ENCODE data around the gene POLR2L. TPM values are rescaled to one million over a fixed set of nuclear protein-coding genes. Genes with fewer than 3 reads are reported as not detected.

Gene POLR2L
- total RNA-seq, 1 experiment from 2014 or later = 673 TPM

GRCh38 chr11:815675-816432 lies 26.5 kb downstream of the POLR2L start:
- Histone ChIP-seq H3K27ac (ENCODE audit: low read length) (no peak overlapping the region), H3K4me3 (ENCODE audit: low read depth in 2 of 2, low read length in 2 of 2) (no peak overlapping the region), H3K27me3 (ENCODE audit: control insufficient read depth, insufficient read depth, low read length) (no peaks in the 10 kb centered on the region), H3K9me3 (ENCODE audit: control insufficient read depth, insufficient read depth, low read depth, low read length) (no peaks in the 10 kb centered on the region), H3K36me3 (ENCODE audit: control insufficient read depth, insufficient read depth, low read length) (peaks cover 21% of the 10 kb centered on the region), H3K4me1 (ENCODE audit: control insufficient read depth, insufficient read depth, low read length) (peaks cover 43% of the 10 kb centered on the region)
- ChIA-PET POLR2A (interaction anchor here (1.9 kb wide), 1 partner anchor 15 kb away, joined by 8 read pairs; no protein-coding TSS in a partner anchor), CTCF (no interaction called here)
- TF ChIP-seq SIN3A (IDR thresholded peaks at IDR 0.05; ENCODE audit: borderline replicate concordance, insufficient read depth, low read depth, low read length) (0 out of 2 replicates have a peak, but pooled peaks have one; percentile 54), TCF7L2 (IDR thresholded peaks at IDR 0.05; ENCODE audit: low read depth, low read length) (no peak), POLR2AphosphoS5 (IDR thresholded peaks at IDR 0.05; ENCODE audit: low read depth, low read length) (peak; percentile 40)
- BruUV-seq (replicated peaks) = no TSS peak
- intact Hi-C loops (cut with micrococcal nuclease; ENCODE audit: unreplicated experiment) (no loop called here), in situ Hi-C loops (cut with HindIII; ENCODE audit: low pct_unique_long_range_greater_than_20kb, low sequenced_read_pairs) (no loop called here)
- ATAC-seq (no peak), DNase-seq (ENCODE audit: low read depth, low spot score) (no peak)

GRCh38 chr11:813456-814096 lies 28.8 kb downstream of the POLR2L start:
- Histone ChIP-seq H3K27me3 (ENCODE audit: control insufficient read depth, insufficient read depth, low read length) (no peaks in the 10 kb centered on the region), H3K4me3 (ENCODE audit: low read depth in 2 of 2, low read length in 2 of 2) (no peak overlapping the region), H3K27ac (ENCODE audit: low read length) (peak overlapping the region; percentile 8; the same call in 1 of the 2 replicates), H3K36me3 (ENCODE audit: control insufficient read depth, insufficient read depth, low read length) (peaks cover 24% of the 10 kb centered on the region), H3K9me3 (ENCODE audit: control insufficient read depth, insufficient read depth, low read depth, low read length) (no peaks in the 10 kb centered on the region), H3K4me1 (ENCODE audit: control insufficient read depth, insufficient read depth, low read length) (peaks cover 36% of the 10 kb centered on the region)
- intact Hi-C loops (cut with micrococcal nuclease; ENCODE audit: unreplicated experiment) (no loop called here), in situ Hi-C loops (cut with HindIII; ENCODE audit: low pct_unique_long_range_greater_than_20kb, low sequenced_read_pairs) (no loop called here)
- BruUV-seq (replicated peaks) = no TSS peak
- CTCF ChIA-PET = no interaction called here
- TF ChIP-seq SIN3A (IDR thresholded peaks at IDR 0.05; ENCODE audit: borderline replicate concordance, insufficient read depth, low read depth, low read length) (no peak), POLR2AphosphoS5 (IDR thresholded peaks at IDR 0.05; ENCODE audit: low read depth, low read length) (peak; percentile 50)
- POLR2A ChIA-PET = no interaction called here
- ATAC-seq (no peak), DNase-seq (ENCODE audit: low read depth, low spot score) (no peak)

GRCh38 chr11:813072-813455 lies 29.3 kb downstream of the POLR2L start:
- TF ChIP-seq CTCF (IDR thresholded peaks at IDR 0.05) (no peak), SIN3A (IDR thresholded peaks at IDR 0.05; ENCODE audit: borderline replicate concordance, insufficient read depth, low read depth, low read length) (no peak), POLR2AphosphoS5 (IDR thresholded peaks at IDR 0.05; ENCODE audit: low read depth, low read length) (peak; percentile 28)
- Histone ChIP-seq H3K4me3 (ENCODE audit: low read depth in 2 of 2, low read length in 2 of 2) (no peak overlapping the region), H3K9me3 (ENCODE audit: control insufficient read depth, insufficient read depth, low read depth, low read length) (no peaks in the 10 kb centered on the region), H3K4me1 (ENCODE audit: control insufficient read depth, insufficient read depth, low read length) (peaks cover 37% of the 10 kb centered on the region), H3K27me3 (ENCODE audit: control insufficient read depth, insufficient read depth, low read length) (no peaks in the 10 kb centered on the region), H3K27ac (ENCODE audit: low read length) (no peak overlapping the region; the same call in 1 of the 2 replicates), H3K36me3 (ENCODE audit: control insufficient read depth, insufficient read depth, low read length) (peaks cover 24% of the 10 kb centered on the region)
- ATAC-seq = no peak
- in situ Hi-C loops (cut with HindIII; ENCODE audit: low pct_unique_long_range_greater_than_20kb, low sequenced_read_pairs) (no loop called here), intact Hi-C loops (cut with micrococcal nuclease; ENCODE audit: unreplicated experiment) (no loop called here)
- CTCF ChIA-PET = no interaction called here
- no TSS peak for BruUV-seq (replicated peaks)
- no peak for DNase-seq (ENCODE audit: low read depth, low spot score)
- POLR2A ChIA-PET = no interaction called here

GRCh38 chr11:812390-812789 lies 29.9 kb downstream of the POLR2L start:
- POLR2A ChIA-PET = no interaction called here
- BruUV-seq (replicated peaks) = no TSS peak
- no peak for DNase-seq (ENCODE audit: low read depth, low spot score)
- H3K4me1 ChIP-seq (ENCODE audit: control insufficient read depth, insufficient read depth, low read length) = peaks cover 41% of the 10 kb centered on the region
- TF ChIP-seq TCF7L2 (IDR thresholded peaks at IDR 0.05; ENCODE audit: low read depth, low read length) (no peak), SIN3A (IDR thresholded peaks at IDR 0.05; ENCODE audit: borderline replicate concordance, insufficient read depth, low read depth, low read length) (no peak), CTCF (IDR thresholded peaks at IDR 0.05) (no peak), REST (IDR thresholded peaks at IDR 0.05; ENCODE audit: insufficient read depth in 1 of 2, low read depth in 2 of 2, low read length in 1 of 2) (no peak), POLR2AphosphoS5 (IDR thresholded peaks at IDR 0.05; ENCODE audit: low read depth, low read length) (no peak)
- no peaks in the 10 kb centered on the region for H3K27me3 ChIP-seq (ENCODE audit: control insufficient read depth, insufficient read depth, low read length)
- H3K9me3 ChIP-seq (ENCODE audit: control insufficient read depth, insufficient read depth, low read depth, low read length) = no peaks in the 10 kb centered on the region
- peak overlapping the region; percentile 99; the same call in 1 of the 2 replicates for H3K27ac ChIP-seq (ENCODE audit: low read length)
- CTCF ChIA-PET = no interaction called here
- no peak overlapping the region for H3K4me3 ChIP-seq (ENCODE audit: low read depth in 2 of 2, low read length in 2 of 2)
- ATAC-seq = no peak
- intact Hi-C loops (cut with micrococcal nuclease; ENCODE audit: unreplicated experiment) (no loop called here), in situ Hi-C loops (cut with HindIII; ENCODE audit: low pct_unique_long_range_greater_than_20kb, low sequenced_read_pairs) (no loop called here)
- H3K36me3 ChIP-seq (ENCODE audit: control insufficient read depth, insufficient read depth, low read length) = peaks cover 24% of the 10 kb centered on the region
